GM23248 (cell line): ENCODE data around the gene SEM1. TPM values are rescaled to one million over a fixed set of nuclear protein-coding genes. Genes with fewer than 3 reads are reported as not detected.
"Not testable (repeated sequence)": the region's sequence is repeated elsewhere in the genome, so short reads cannot be mapped to it uniquely, and the experiment has no call there.

Source experiments
- DNase-seq: peaks from one replicate; pipeline ENCODE4 v3.0.0-alpha.2; 2015
- H2AFZ ChIP-seq: fragments of 200-600 bp; sonication (generic); 2 replicates; pipeline ENCODE4 v1.6.1; 2016; ENCODE audit warnings: antibody characterized with exemption
- H3F3A ChIP-seq: fragments of 200-600 bp; sonication (generic); 2 replicates; pipeline ENCODE4 v1.6.1; 2016; ENCODE audit warnings: mild to moderate bottlenecking, antibody characterized with exemption, mixed run types; ENCODE audit not compliant: insufficient read depth
- H3K27ac ChIP-seq: fragments of 200-600 bp; sonication (generic); 2 replicates; pipeline ENCODE4 v1.5.1; 2016; ENCODE audit warnings: mild to moderate bottlenecking
- H3K27me3 ChIP-seq: fragments of 200-600 bp; sonication (generic); replicated peaks from 2 replicates; pipeline ENCODE4 v1.6.1; 2016; ENCODE audit warnings: mild to moderate bottlenecking; ENCODE audit not compliant: insufficient read depth
- H3K36me3 ChIP-seq: fragments of 200-600 bp; sonication (generic); 2 replicates; pipeline ENCODE4 v1.6.1; 2016; ENCODE audit warnings: low read depth, mild to moderate bottlenecking
- H3K4me1 ChIP-seq: fragments of 200-600 bp; sonication (generic); 2 replicates; pipeline ENCODE4 v1.6.1; 2016; ENCODE audit warnings: mild to moderate bottlenecking; ENCODE audit not compliant: insufficient read depth
- H3K4me2 ChIP-seq: fragments of 200-600 bp; sonication (generic); one replicate; pipeline ENCODE4 v1.6.1; 2016; ENCODE audit warnings: mild to moderate bottlenecking; ENCODE audit not compliant: unreplicated experiment
- H3K4me3 ChIP-seq: fragments of 200-600 bp; sonication (generic); 2 replicates; pipeline ENCODE4 v1.5.1; 2016; ENCODE audit warnings: mild to moderate bottlenecking
- H3K79me2 ChIP-seq: fragments of 200-600 bp; sonication (generic); 2 replicates; pipeline ENCODE4 v1.6.1; 2016; ENCODE audit warnings: mild to moderate bottlenecking; ENCODE audit not compliant: insufficient read depth
- H3K9ac ChIP-seq: fragments of 200-600 bp; sonication (generic); 2 replicates; pipeline ENCODE4 v1.6.1; 2016; ENCODE audit warnings: mild to moderate bottlenecking
- H3K9me2 ChIP-seq: fragments of 200-600 bp; sonication (generic); 2 replicates; pipeline ENCODE4 v1.6.1; 2016; ENCODE audit warnings: mixed run types, mild to moderate bottlenecking, moderate library complexity; ENCODE audit not compliant: insufficient read depth
- H3K9me3 ChIP-seq: fragments of 200-600 bp; sonication (generic); one replicate; pipeline ENCODE4 v1.6.1; 2017; ENCODE audit warnings: low read depth
- H4K20me1 ChIP-seq: fragments of 200-600 bp; sonication (generic); 2 replicates; pipeline ENCODE4 v1.6.0; 2016; ENCODE audit not compliant: insufficient read depth
- EZH2 ChIP-seq: fragments of 200-600 bp; sonication (generic); IDR thresholded peaks from 2 replicates; pipeline ENCODE4 v1.6.1; 2018; ENCODE audit warnings: antibody characterized with exemption, mild to moderate bottlenecking; ENCODE audit not compliant: insufficient read depth, poor library complexity, severe bottlenecking
- EZH2phosphoT487 ChIP-seq: fragments of 200-600 bp; sonication (generic); IDR thresholded peaks from 2 replicates; pipeline ENCODE4 v1.6.1; 2018; ENCODE audit warnings: antibody characterized with exemption, moderate library complexity, mild to moderate bottlenecking, low read depth; ENCODE audit not compliant: insufficient read depth
- WGBS, 2 experiments: methylation state at CpG; one replicate each; pipeline ENCODE4 v1.1.6; 2015 to 2017; ENCODE audit warnings: low lambda C conversion rate in 2 of 2, low coverage in 1 of 2; ENCODE audit errors: missing lambda C conversion rate in 2 of 2; 5-methylcytosine and 5-hydroxymethylcytosine counted together
- in situ Hi-C: fragments of 300-500 bp; cut with MboI; formaldehyde crosslinking; loops from 2 replicates; pipeline ENCODE4 v1.15.0; 2020
- polyA plus RNA-seq: library from polyadenylated mRNA; unstranded; fragments of >200 nt; fragmentation: Nextera tagmentation; extraction: Ambion mirVana; gene quantifications from 2 replicates; pipeline ENCODE4 v1.2.1, GENCODE V29; 2016
- total RNA-seq: library from RNA; depleted of rRNA; stranded (reverse); fragments of >200 nt; shearing (Covaris generic); gene quantifications from 2 replicates; pipeline ENCODE4 v1.2.3, GENCODE V29; 2014

The SEM1 gene
- total and polyA plus RNA-seq, 2 experiments from 2014 or later = 16.8 to 270 TPM

GRCh38 chr7:96649981-96650380, 59.7 kb downstream of the SEM1 start:
- no peak for TF ChIP-seq EZH2
- no peak for TF ChIP-seq EZH2phosphoT487
- Histone ChIP-seq H4K20me1 (no peaks in the 10 kb centered on the region), H3K9ac (no peak overlapping the region), H3K4me2 (no peak overlapping the region), H3K4me3 (no peak overlapping the region), H3K9me3 (no peaks in the 10 kb centered on the region), H3F3A (no peaks in the 10 kb centered on the region), H3K4me1 (no peaks in the 10 kb centered on the region), H2AFZ (no peak overlapping the region), H3K27ac (no peak overlapping the region), H3K27me3 (no peaks in the 10 kb centered on the region), H3K36me3 (no peaks in the 10 kb centered on the region), H3K9me2 (no peaks in the 10 kb centered on the region), H3K79me2 (no peaks in the 10 kb centered on the region)
- DNase-seq = no peak
- 82 to 89% methylated on average over 1 of the region's 1 CpG for WGBS, 2 experiments
- in situ Hi-C loops = no loop called here

DNA sequence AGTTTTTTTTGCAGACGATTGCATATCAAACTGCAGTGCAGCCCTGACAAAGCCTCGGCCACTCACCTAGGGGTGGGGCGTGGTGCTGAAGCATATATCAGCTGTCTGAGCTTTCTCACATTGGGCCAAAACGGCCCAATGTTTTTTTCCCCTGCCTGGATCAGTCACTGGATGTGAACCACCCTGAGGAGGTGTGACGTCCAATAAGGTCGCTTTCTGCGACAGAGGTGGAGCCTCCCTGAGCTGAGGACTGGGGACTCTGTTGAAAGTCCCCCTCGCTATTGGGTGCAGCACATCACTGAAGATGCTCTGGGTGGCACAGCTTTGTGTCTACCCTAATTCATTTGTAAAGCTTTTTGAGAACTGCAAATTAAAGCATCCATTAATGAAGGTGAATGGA, 60.9 kb downstream of the SEM1 start:
- in situ Hi-C loops = no loop called here
- Histone ChIP-seq H3K4me1 (no peaks in the 10 kb centered on the region), H3K9ac (no peak overlapping the region), H3K27ac (no peak overlapping the region), H4K20me1 (no peaks in the 10 kb centered on the region), H3K79me2 (no peaks in the 10 kb centered on the region), H3K4me3 (no peak overlapping the region), H3F3A (no peaks in the 10 kb centered on the region), H2AFZ (no peak overlapping the region), H3K9me3 (no peaks in the 10 kb centered on the region), H3K9me2 (no peaks in the 10 kb centered on the region), H3K36me3 (no peaks in the 10 kb centered on the region), H3K27me3 (no peaks in the 10 kb centered on the region), H3K4me2 (no peak overlapping the region)
- TF ChIP-seq EZH2phosphoT487 = no peak
- no peak for TF ChIP-seq EZH2
- WGBS, 2 experiments = 67 to 72% methylated on average over 8 of the region's 8 CpGs
- DNase-seq = no peak

GRCh38 chr7:96647733-96648132, 61.9 kb downstream of the SEM1 start:
- H3K79me2 ChIP-seq = no peaks in the 10 kb centered on the region
- no peaks in the 10 kb centered on the region for H3F3A ChIP-seq
- no peaks in the 10 kb centered on the region for H4K20me1 ChIP-seq
- H3K4me2 ChIP-seq = no peak overlapping the region
- 49 to 55% methylated on average over 3 of the region's 3 CpGs for WGBS, 2 experiments
- no peaks in the 10 kb centered on the region for H3K9me2 ChIP-seq
- H3K36me3 ChIP-seq = no peaks in the 10 kb centered on the region
- TF ChIP-seq EZH2phosphoT487 = no peak
- no peak for TF ChIP-seq EZH2
- H3K4me3 ChIP-seq = no peak overlapping the region
- no peaks in the 10 kb centered on the region for H3K27me3 ChIP-seq
- H3K9me3 ChIP-seq = no peaks in the 10 kb centered on the region
- H3K27ac ChIP-seq = no peak overlapping the region
- DNase-seq = no peak
- H3K9ac ChIP-seq = no peak overlapping the region
- no peak overlapping the region for H2AFZ ChIP-seq
- in situ Hi-C loops = no loop called here
- H3K4me1 ChIP-seq = no peaks in the 10 kb centered on the region

GRCh38 chr7:96645084-96645483, 64.6 kb downstream of the SEM1 start:
- Histone ChIP-seq H3F3A (no peaks in the 10 kb centered on the region), H3K27ac (no peak overlapping the region), H3K9me3 (no peaks in the 10 kb centered on the region), H3K4me1 (no peaks in the 10 kb centered on the region), H3K36me3 (no peaks in the 10 kb centered on the region), H3K4me3 (no peak overlapping the region), H3K9ac (no peak overlapping the region), H3K27me3 (no peaks in the 10 kb centered on the region), H3K79me2 (no peaks in the 10 kb centered on the region), H3K4me2 (no peak overlapping the region), H4K20me1 (no peaks in the 10 kb centered on the region), H3K9me2 (no peaks in the 10 kb centered on the region), H2AFZ (no peak overlapping the region)
- 86 to 87% methylated on average over 3 of the region's 3 CpGs for WGBS, 2 experiments
- in situ Hi-C loops = no loop called here
- no peak for TF ChIP-seq EZH2
- TF ChIP-seq EZH2phosphoT487 = no peak
- no peak for DNase-seq

DNA sequence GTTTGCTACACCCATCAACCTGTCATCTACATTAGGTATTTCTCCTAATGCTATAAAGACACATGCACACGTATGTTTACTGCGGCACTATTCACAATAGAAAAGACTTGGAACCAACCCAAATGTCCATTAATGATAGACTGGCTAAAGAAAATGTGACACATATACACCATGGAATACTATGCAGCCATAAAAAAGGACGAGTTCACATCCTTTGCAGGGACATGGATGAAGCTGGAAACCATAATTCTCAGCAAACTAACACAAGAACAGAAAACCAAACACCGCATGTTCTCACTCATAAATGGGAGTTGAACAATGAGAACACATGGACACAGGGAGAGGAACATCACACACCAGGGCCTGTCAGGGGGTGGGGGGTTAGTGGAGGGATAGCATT, 66.2 kb downstream of the SEM1 start:
- DNase-seq, H3K36me3 ChIP-seq, H3K27me3 ChIP-seq, H2AFZ ChIP-seq, H3K9ac ChIP-seq, H3K4me3 ChIP-seq, H3K9me2 ChIP-seq, H3K79me2 ChIP-seq, H3K27ac ChIP-seq, H4K20me1 ChIP-seq, H3K9me3 ChIP-seq, H3K4me1 ChIP-seq, H3K4me2 ChIP-seq, H3F3A ChIP-seq, in situ Hi-C loops: not testable (repeated sequence)
- 73% methylated on average over 4 of the region's 4 CpGs for WGBS, 2 experiments
